HL-60/S4 (cell line): Measurements from ENCODE around the gene PSMB10.

ENCODE experiments used
- in situ Hi-C: fragments of 300-500 bp; cut with MboI; formaldehyde crosslinking; loops from 2 replicates; pipeline ENCODE4 v1.14.3; 2022; ENCODE audit warnings: low sequenced_read_pairs

Gene PSMB10

DNA sequence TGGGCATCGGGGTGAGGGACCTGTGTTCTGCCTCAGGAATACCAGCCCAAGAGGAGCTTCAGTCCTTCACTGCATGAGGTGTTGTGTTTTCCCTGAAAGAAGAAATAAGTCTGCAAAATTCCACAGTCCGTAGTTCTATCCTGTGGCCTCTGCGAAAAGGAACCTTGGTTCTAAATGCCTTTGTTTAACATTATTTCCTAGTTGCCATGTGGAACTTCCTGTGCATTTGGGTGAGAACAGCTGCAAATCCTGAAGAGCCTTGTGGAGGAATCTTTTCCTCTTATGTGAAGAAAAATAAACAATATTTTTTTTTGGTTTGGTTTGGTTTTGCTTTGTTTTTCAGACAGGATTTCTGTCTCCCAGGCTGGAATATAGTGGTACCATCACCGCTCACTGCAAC is 33.8 kb downstream of the PSMB10 start:
- in situ Hi-C loops, result no loop called here

DNA sequence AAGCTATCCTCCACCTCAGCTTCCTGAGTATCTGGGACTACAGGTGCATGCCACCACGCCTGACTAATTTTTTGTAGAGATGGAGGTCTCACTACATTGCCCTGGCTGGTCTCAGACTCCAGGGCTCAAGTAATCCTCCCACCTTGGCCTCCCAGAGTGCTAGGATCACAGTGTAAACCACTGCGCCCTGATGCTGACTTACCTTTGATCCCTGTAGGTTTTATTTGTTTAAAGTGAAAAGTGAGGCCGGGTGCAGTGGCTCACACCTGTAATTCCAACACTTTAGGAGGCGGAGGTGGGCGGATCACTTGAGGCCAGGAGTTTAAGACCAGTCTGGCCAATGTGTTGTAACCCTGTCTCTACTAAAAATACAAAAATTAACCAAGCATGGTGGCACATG is 34.9 kb downstream of the PSMB10 start:
- in situ Hi-C loops, result no loop called here

DNA sequence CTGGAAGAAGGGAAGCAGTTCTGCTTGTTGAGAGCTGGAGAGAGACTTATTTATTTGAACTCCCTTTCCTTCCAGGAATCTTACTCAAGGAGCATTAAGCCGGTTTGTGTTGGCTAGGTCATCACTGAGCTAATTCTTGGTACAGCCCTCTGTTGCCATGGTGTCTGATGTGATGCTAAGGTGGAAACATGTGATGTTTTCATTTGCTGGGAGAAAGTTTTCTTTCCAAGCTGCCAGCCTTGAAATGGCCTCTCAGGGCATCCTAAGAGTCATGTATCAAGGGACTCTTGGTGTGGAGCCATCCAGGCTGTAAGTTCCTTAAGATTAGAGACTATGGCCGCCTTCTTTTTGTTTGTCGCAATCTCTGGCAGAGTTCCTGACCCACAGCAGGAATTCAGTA is 39.4 kb downstream of the PSMB10 start:
- in situ Hi-C loops, result no loop called here

DNA sequence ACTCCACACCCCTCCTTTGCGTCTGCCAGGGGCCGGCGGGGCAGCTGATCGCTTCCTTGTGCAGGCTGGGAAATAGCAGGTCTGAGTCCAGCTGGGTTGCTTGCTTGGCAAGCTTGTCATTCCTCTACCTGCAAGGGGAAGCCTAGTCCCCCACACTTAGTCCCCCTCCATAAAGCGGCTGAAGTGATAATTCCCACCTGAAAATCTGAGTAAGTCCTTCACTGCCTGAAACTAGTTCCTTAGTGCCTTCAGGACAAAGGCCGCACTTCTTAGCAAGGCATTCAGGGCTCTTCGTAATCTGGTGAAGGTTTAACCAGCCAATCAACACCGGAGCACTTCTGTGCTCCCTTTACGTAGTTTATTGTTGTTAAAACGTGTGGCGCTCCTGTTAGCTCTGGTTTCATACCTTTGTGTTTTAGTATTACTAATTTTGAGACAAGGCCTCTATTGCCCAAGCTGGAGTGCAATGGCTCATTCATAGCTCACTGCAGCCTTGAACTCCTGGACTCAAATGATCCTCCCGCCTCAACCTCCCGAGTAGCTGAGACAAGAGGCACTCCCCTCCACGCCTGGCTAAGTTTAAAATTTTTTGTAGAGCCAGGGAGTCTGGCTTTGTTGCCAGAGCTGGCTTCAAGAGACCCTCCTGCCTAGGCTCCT is 42.8 kb downstream of the PSMB10 start:
- in situ Hi-C loops, result no loop called here

DNA sequence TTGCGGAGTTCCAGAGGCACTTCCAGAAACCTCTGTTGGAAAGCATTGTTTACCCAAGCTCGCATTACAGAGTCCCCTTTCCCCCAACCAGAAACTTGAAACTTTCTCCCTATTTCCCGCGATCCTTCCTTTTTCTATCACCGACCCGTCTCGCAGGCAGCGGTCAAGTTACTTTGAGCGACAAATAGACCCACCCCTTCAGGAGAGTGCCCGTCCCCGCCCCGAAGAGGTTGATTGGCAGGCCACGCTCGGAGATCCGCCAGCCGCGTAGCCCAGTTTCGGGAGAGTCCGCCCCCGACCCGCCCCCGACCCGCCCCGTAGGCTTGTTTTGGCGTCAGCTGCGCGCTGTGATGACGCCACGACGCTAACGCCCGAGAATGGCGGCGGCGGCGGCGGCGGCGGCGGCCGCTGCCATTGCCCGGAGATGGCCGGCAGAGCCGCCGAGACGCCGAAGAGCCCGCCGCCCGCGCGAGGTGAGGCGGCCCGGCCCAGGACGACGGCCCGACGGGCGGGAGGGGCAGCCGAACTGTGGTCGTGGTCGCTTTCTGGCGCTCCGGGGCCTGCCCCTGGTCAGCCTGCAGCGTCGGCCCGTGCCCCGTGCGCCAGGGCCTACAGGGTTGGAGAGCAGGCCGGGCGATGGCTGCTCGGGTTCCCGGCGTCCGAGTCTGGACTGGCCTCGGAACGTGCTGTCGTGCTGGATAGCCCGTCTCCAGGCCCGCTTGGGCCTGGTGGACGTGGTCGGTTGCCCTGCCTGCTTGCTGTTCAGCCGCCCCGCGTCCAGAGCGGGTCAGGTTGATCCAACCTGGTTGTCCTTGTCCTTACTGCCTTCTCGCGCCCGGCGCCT is 43.5 kb downstream of the PSMB10 start, which contains the start of gene PSKH1:
TSS of gene PSKH1 (plus strand) at position 356 of the 844 bp plus-strand sequence. CDS start 15,496 bp downstream, outside the sequence.
- in situ Hi-C loops, result no loop called here

DNA sequence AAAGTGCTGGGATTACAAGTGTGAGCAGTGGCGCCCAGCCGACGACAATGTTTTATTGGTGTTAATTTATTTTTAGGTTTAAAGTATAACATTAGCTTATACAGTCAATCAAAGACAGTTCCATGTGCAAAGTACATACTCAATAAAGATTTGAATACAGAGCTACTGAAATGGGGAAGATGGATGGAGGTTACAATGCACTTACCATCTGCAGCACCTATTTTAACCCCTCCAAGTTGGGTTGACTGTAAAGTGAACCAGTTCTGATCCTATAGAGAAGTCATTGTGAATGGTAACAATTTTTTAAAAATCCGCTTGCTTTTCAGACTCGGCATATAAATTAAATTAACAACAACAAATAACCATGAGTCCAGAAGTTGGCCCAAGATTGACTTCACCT is 44.3 kb downstream of the PSMB10 start:
- in situ Hi-C loops, result no loop called here

DNA sequence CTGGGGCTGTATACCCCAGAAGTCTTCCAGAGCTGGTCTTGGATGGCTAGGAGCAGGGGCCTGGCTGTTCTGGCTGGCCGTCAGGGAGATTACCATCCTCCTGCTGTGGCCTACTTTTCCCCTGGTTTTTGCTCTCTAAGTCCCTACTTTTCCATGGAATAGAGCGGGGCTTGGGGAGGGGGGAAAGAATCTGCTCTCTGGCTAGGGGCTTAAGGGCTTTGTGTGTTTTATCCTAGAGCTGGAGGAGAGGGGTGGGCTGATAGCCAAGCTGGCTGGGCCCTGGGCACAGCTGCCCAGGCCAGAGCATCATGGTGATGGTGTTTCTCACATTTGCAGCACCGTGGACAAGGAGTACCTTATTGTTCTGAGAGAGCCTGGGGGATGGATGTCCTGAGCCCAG is 48.3 kb downstream of the PSMB10 start:
- in situ Hi-C loops, result no loop called here

DNA sequence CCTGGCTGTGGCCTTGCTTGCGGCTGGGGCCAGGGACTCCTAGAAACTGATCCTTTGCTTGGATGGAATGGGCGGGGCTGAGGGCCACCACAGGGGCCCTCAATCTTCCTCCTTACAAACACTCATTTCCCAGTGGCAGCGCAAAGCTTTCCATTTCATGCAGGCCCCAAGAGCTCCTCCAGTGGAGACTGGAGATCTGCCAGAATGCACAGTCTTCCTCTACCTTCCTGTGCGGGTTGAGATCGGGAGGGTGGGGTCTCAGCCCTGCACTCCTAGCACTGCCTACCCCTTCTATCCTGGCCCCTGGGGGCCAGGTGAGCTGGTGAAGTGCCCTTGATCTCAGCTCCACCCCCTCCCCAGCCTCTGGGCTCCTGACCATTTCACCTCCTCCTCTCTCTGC is 50.3 kb downstream of the PSMB10 start:
- in situ Hi-C loops, result no loop called here

DNA sequence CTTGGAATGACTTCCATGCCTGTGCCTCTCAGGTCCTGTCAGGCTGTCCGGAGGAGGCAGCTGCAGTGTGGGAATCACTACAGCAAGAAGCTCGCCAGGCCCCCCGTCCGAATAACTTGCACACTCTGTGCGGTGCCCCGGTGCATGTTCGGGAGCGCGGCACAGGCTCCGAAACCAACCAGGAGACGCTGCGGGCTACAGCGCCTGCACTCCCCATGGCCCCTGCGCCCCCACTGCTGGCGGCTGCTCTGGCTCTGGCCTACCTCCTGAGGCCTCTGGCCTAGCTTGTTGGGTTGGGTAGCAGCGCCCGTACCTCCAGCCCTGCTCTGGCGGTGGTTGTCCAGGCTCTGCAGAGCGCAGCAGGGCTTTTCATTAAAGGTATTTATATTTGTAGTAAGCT is 50.7 kb downstream of the PSMB10 start:
- in situ Hi-C loops, result no loop called here

DNA sequence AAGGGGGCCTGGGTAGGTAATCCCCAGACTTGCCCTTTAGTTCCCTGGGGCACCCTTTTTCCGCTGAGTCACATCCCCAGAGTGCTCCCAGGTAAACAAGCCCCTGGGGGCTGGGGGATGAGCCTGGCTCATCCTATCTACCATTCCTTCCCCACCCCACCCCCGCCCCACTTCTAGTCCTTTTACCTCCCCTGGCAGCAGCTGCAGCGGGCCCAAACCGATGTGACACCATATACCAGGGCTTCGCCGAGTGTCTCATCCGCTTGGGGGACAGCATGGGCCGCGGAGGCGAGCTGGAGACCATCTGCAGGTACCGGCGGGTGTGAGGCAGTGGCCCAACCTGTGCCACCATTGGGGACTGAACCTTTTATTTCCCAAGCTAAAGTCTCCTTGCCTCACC is 51.1 kb downstream of the PSMB10 start:
- in situ Hi-C loops, result no loop called here

DNA sequence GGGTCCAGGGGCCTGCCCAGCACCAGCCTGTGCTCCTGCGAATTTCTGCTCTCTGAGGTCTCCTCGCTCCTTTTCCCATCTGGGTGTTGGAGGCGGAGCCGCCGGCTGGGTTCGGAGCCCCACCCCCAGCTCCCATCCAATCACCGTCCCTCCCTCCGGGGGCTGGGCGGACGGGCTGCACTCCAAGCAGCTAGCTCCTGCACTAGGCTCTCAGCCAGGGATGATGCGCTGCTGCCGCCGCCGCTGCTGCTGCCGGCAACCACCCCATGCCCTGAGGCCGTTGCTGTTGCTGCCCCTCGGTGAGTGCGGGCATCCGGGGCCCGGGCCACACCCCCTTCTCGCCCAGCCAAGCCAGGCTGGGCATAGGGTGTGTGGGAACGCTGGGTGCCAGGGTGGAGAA is 52.0 kb downstream of the PSMB10 start, which contains the start of gene NRN1L:
TSS of gene NRN1L (plus strand) at position 202 of the 400 bp plus-strand sequence. CDS start at position 221, 19 bp downstream.
- in situ Hi-C loops, result no loop called here
